Karpas-422 (cell line): ENCODE results near the gene RASL10A. TPM values are rescaled to one million over a fixed set of nuclear protein-coding genes. Genes with fewer than 3 reads are reported as not detected.
"Not testable (repeated sequence)": the region's sequence is repeated elsewhere in the genome, so short reads cannot be mapped to it uniquely, and the experiment has no call there.

Experiments
- DNase-seq: peaks from one replicate; pipeline ENCODE4 v3.0.0-alpha.2; 2015
- H2AFZ ChIP-seq: fragments of 200-600 bp; sonication (generic); 2 replicates; pipeline ENCODE4 v1.6.1; 2014; ENCODE audit warnings: antibody characterized with exemption, low read length, mixed read lengths
- H3K27ac ChIP-seq: fragments of 200-600 bp; sonication (generic); 2 replicates; pipeline ENCODE4 v1.5.1; 2014; ENCODE audit warnings: mild to moderate bottlenecking, low read length, moderate library complexity
- H3K27me3 ChIP-seq: fragments of 200-600 bp; sonication (generic); 2 replicates; pipeline ENCODE4 v1.6.1; 2014; ENCODE audit warnings: low read length, mixed read lengths
- H3K36me3 ChIP-seq: fragments of 200-600 bp; sonication (generic); 2 replicates; pipeline ENCODE4 v1.6.1; 2014; ENCODE audit warnings: low read length, mixed read lengths; ENCODE audit not compliant: insufficient read depth
- H3K4me1 ChIP-seq: fragments of 200-600 bp; sonication (generic); 2 replicates; pipeline ENCODE4 v1.6.1; 2014; ENCODE audit warnings: mild to moderate bottlenecking, low read length, mixed read lengths
- H3K4me2 ChIP-seq: fragments of 200-600 bp; sonication (generic); 2 replicates; pipeline ENCODE4 v1.6.1; 2014; ENCODE audit warnings: low read length, low read depth, mild to moderate bottlenecking; ENCODE audit not compliant: poor library complexity, severe bottlenecking
- H3K4me3 ChIP-seq: fragments of 200-600 bp; sonication (generic); 2 replicates; pipeline ENCODE4 v1.5.1; 2014; ENCODE audit warnings: mild to moderate bottlenecking, antibody characterized with exemption, low read length, mixed read lengths
- H3K79me2 ChIP-seq: fragments of 200-600 bp; sonication (generic); 2 replicates; pipeline ENCODE4 v1.6.1; 2014; ENCODE audit warnings: mild to moderate bottlenecking, low read length, mixed read lengths
- H3K9ac ChIP-seq: fragments of 200-600 bp; sonication (generic); 2 replicates; pipeline ENCODE4 v1.6.0; 2014; ENCODE audit warnings: low read length
- H3K9me2 ChIP-seq: fragments of 200-600 bp; sonication (generic), shearing (Covaris generic); replicated peaks from 2 replicates; pipeline ENCODE4 v1.6.0; 2014; ENCODE audit warnings: mild to moderate bottlenecking, low read length, moderate library complexity; ENCODE audit not compliant: insufficient read depth
- H3K9me3 ChIP-seq: fragments of 300-700, 200-600 bp; sonication (generic); 2 replicates; pipeline ENCODE4 v1.6.1; 2014; ENCODE audit warnings: low read length, mixed read lengths
- H4K20me1 ChIP-seq: fragments of 200-600 bp; sonication (generic); 2 replicates; pipeline ENCODE4 v1.6.1; 2014; ENCODE audit warnings: mild to moderate bottlenecking, antibody characterized with exemption, low read length, low read depth; ENCODE audit not compliant: insufficient read depth
- total RNA-seq: library from RNA; depleted of rRNA; stranded (reverse); fragments of >200 nt; shearing (Covaris generic); gene quantifications from 2 replicates; pipeline ENCODE4 v1.2.3, GENCODE V29; 2014; ENCODE audit warnings: low replicate concordance

RASL10A gene
- total RNA-seq, 1 experiment from 2014 or later = not detected

GRCh38 chr22:29348956-29349355, 33.5 kb upstream of the RASL10A start:
- Histone ChIP-seq H3K27me3 (no peaks in the 10 kb centered on the region), H3K36me3 (peaks cover 24% of the 10 kb centered on the region; the same call in 1 of the 2 replicates), H3K79me2 (no peaks in the 10 kb centered on the region), H2AFZ (no peak overlapping the region), H4K20me1 (0 out of 2 replicates have a peak, but pooled peaks cover 3% of the 10 kb centered on the region), H3K9me3 (no peaks in the 10 kb centered on the region), H3K4me3 (no peak overlapping the region), H3K4me2 (no peak overlapping the region), H3K4me1 (no peaks in the 10 kb centered on the region), H3K9ac (no peak overlapping the region), H3K9me2 (no peaks in the 10 kb centered on the region), H3K27ac (no peak overlapping the region)
- DNase-seq = no peak

- Histone ChIP-seq H3K9me2 (no peaks in the 10 kb centered on the region), H3K36me3 (peaks cover 24% of the 10 kb centered on the region; the same call in 1 of the 2 replicates), H2AFZ (no peak overlapping the region), H3K4me2 (no peak overlapping the region), H3K4me3 (no peak overlapping the region), H3K79me2 (no peaks in the 10 kb centered on the region), H3K27ac (no peak overlapping the region), H3K9ac (no peak overlapping the region), H3K4me1 (no peaks in the 10 kb centered on the region), H3K27me3 (no peaks in the 10 kb centered on the region), H3K9me3 (no peaks in the 10 kb centered on the region), H4K20me1 (0 out of 2 replicates have a peak, but pooled peaks cover 3% of the 10 kb centered on the region)
- no peak for DNase-seq
These were observed 32.5 kb upstream of the RASL10A start for GRCh38 chr22:29348041-29348440.

GRCh38 chr22:29346659-29347058, 31.2 kb upstream of the RASL10A start:
- H3K4me3 ChIP-seq = no peak overlapping the region
- no peaks in the 10 kb centered on the region for H3K79me2 ChIP-seq
- H3K4me1 ChIP-seq = no peaks in the 10 kb centered on the region
- H3K9ac ChIP-seq = no peak overlapping the region
- no peak overlapping the region for H3K4me2 ChIP-seq
- peaks cover 24% of the 10 kb centered on the region; the same call in 1 of the 2 replicates for H3K36me3 ChIP-seq
- no peaks in the 10 kb centered on the region for H3K9me3 ChIP-seq
- DNase-seq = no peak
- 0 out of 2 replicates have a peak, but pooled peaks cover 2% of the 10 kb centered on the region for H4K20me1 ChIP-seq
- H3K27me3 ChIP-seq = no peaks in the 10 kb centered on the region
- H2AFZ ChIP-seq = no peak overlapping the region
- H3K27ac ChIP-seq = no peak overlapping the region
- no peaks in the 10 kb centered on the region for H3K9me2 ChIP-seq

GRCh38 chr22:29345932-29346331, 30.4 kb upstream of the RASL10A start:
- no peak overlapping the region for H3K9ac ChIP-seq
- H3K4me3 ChIP-seq = no peak overlapping the region
- H3K4me2 ChIP-seq = no peak overlapping the region
- no peaks in the 10 kb centered on the region for H3K9me3 ChIP-seq
- no peak overlapping the region for H3K27ac ChIP-seq
- DNase-seq = no peak
- no peak overlapping the region for H2AFZ ChIP-seq
- no peaks in the 10 kb centered on the region for H3K79me2 ChIP-seq
- no peaks in the 10 kb centered on the region for H4K20me1 ChIP-seq
- H3K27me3 ChIP-seq = no peaks in the 10 kb centered on the region
- no peaks in the 10 kb centered on the region for H3K9me2 ChIP-seq
- H3K4me1 ChIP-seq = no peaks in the 10 kb centered on the region
- peaks cover 20% of the 10 kb centered on the region; the same call in 1 of the 2 replicates for H3K36me3 ChIP-seq

GRCh38 chr22:29344889-29345288, 29.4 kb upstream of the RASL10A start:
- H3K4me1 ChIP-seq, H2AFZ ChIP-seq, H3K9me2 ChIP-seq, H3K4me2 ChIP-seq, H3K9me3 ChIP-seq, DNase-seq, H3K27me3 ChIP-seq, H3K4me3 ChIP-seq, H3K27ac ChIP-seq, H3K9ac ChIP-seq, H4K20me1 ChIP-seq, H3K79me2 ChIP-seq: not testable (repeated sequence)
- peaks cover 16% of the 10 kb centered on the region; the same call in 1 of the 2 replicates for H3K36me3 ChIP-seq

GRCh38 chr22:29344137-29344536, 28.6 kb upstream of the RASL10A start:
- Histone ChIP-seq H4K20me1 (no peaks in the 10 kb centered on the region), H2AFZ (no peak overlapping the region), H3K4me3 (no peak overlapping the region), H3K9me3 (no peaks in the 10 kb centered on the region), H3K79me2 (no peaks in the 10 kb centered on the region), H3K9ac (no peak overlapping the region), H3K27me3 (no peaks in the 10 kb centered on the region), H3K27ac (no peak overlapping the region), H3K36me3 (peaks cover 16% of the 10 kb centered on the region; the same call in 1 of the 2 replicates), H3K9me2 (no peaks in the 10 kb centered on the region), H3K4me1 (no peaks in the 10 kb centered on the region), H3K4me2 (no peak overlapping the region)
- no peak for DNase-seq

- Histone ChIP-seq H3K27me3 (no peaks in the 10 kb centered on the region), H3K4me2 (no peak overlapping the region), H3K27ac (no peak overlapping the region), H2AFZ (no peak overlapping the region), H3K79me2 (no peaks in the 10 kb centered on the region), H3K4me3 (no peak overlapping the region), H3K9me2 (no peaks in the 10 kb centered on the region), H3K4me1 (no peaks in the 10 kb centered on the region), H3K9me3 (no peaks in the 10 kb centered on the region), H3K36me3 (peaks cover 8% of the 10 kb centered on the region; the same call in 1 of the 2 replicates), H4K20me1 (no peaks in the 10 kb centered on the region), H3K9ac (no peak overlapping the region)
- DNase-seq = no peak
These were observed 27.9 kb upstream of the RASL10A start for GRCh38 chr22:29343313-29343805.

- Histone ChIP-seq H3K9me2 (no peaks in the 10 kb centered on the region), H3K27ac (no peak overlapping the region), H3K27me3 (no peaks in the 10 kb centered on the region), H3K36me3 (0 out of 2 replicates have a peak, but pooled peaks cover 4% of the 10 kb centered on the region), H3K4me1 (no peaks in the 10 kb centered on the region), H3K9me3 (no peaks in the 10 kb centered on the region), H3K79me2 (no peaks in the 10 kb centered on the region), H3K4me3 (no peak overlapping the region), H3K9ac (no peak overlapping the region), H4K20me1 (no peaks in the 10 kb centered on the region), H2AFZ (no peak overlapping the region), H3K4me2 (no peak overlapping the region)
- DNase-seq = no peak
These were observed 27.2 kb upstream of the RASL10A start for GRCh38 chr22:29342577-29343312.
